HEK293T (cell line): ENCODE results near the gene GPX4.

Source experiments
- BHLHE40 ChIP-seq: fragments of 450-650 bp; IDR thresholded peaks from 2 replicates; pipeline ENCODE4 v1.6.1; 2016; ENCODE audit warnings: mild to moderate bottlenecking, moderate library complexity, borderline replicate concordance
- FOXK2 ChIP-seq: fragments of 450-650 bp; IDR thresholded peaks from 2 replicates; pipeline ENCODE4 v1.6.1; 2016; ENCODE audit warnings: mild to moderate bottlenecking
- FOXM1 ChIP-seq: fragments of 450-650 bp; IDR thresholded peaks from 2 replicates; pipeline ENCODE4 v1.6.1; 2017; ENCODE audit warnings: mild to moderate bottlenecking, borderline replicate concordance
- ZNF384 ChIP-seq: fragments of 450-650 bp; IDR thresholded peaks from 2 replicates; pipeline ENCODE4 v1.6.1; 2016

DNA sequence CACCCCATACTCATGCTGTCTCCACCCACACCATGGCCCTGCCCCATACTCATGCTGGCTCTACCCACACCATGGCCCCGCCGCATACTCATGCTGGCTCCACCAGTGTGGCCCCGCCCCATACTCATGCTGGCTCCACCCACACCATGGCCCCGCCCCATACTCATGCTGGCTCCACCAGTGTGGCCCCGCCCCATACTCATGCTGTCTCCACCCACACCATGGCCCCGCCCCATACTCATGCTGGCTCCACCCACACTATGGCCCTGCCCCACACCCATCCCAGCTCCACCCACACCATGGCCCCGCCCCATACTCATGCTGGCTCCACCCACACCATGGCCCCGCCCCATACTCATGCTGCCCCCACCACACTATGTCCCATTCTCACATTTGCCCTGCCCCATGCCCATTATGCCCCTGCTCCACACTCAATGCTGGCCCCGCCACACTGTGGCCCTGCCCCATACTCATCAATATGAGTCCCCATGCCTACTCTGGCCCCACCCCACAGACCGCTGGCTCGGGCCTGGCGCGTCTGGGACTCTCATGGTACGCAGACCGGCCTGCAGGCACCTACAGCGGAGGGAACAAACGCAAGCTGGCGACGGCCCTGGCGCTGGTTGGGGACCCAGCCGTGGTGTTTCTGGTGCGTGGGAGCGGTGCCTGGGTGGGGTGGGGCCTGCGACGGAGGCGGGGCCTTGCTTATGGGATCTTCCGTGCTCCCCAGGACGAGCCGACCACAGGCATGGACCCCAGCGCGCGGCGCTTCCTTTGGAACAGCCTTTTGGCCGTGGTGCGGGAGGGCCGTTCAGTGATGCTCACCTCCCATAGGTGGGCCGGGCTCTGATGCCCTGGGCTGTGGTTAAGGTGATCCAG is 40.5 kb upstream of the GPX4 start:
- no peak for TF ChIP-seq FOXK2
- no peak for TF ChIP-seq ZNF384
- TF ChIP-seq BHLHE40 = no peak
- TF ChIP-seq FOXM1 = no peak
